Stimulated activated CD4-positive, alpha-beta T cell treated with anti-CD3 and anti-CD28 coated beads, Interleukin-15, amount 100 ng/mL, for 48 hours (primary cell): ENCODE data around the gene ZMIZ1.

Source experiments
- DNase-seq, 2 donors: peaks; one replicate each; pipeline ENCODE4 v3.0.0-alpha.2; 2020; ENCODE audit warnings: low read depth in 2 of 2

ZMIZ1 gene

DNA sequence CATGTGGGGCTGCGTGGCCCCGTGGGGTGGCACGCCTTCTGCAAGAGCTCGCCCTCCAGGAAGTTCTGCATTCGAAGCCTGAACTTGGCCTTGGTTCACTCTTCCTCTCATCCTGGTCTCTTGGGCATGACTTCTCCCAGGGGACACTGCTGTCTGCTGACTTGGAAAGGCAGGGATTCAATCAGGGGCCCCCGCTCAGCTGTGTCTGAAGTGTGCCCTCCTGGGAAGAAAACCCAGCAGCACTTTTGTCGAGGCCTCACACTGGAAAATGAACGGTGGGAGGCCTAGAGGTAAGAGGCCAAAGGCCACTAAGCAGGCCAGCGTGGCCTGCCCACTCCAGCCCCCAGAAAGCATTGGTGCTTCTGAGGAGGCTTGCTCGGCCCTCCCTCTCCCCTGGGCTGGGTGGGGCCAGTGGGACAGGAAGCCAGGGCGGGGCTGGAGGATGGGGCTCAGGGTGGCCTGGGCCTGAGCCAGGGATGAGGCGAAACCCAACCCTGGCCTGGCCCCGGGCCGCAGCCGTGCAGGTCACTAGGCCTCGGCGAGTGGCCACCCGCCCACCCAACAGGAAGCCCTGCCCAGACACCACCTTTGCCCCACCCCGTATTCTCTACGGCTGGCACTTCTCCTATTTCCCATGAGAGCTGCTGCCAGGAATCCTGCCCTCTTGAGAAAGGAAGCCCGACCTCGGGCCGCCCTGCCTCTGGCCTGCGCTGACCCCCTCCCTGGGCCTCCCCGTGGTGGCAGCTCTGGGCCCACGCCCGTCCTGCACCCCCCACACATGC lies 81.1 kb downstream of the ZMIZ1 start:
- DNase-seq: peak in 1 of 2 donors; percentile 14

GRCh38 chr10:79150444-79150754 lies 81.6 kb downstream of the ZMIZ1 start:
- DNase-seq: no peak

- no peak for DNase-seq
Observed at GRCh38 chr10:79152423-79152817, 83.7 kb downstream of the ZMIZ1 start.

DNA sequence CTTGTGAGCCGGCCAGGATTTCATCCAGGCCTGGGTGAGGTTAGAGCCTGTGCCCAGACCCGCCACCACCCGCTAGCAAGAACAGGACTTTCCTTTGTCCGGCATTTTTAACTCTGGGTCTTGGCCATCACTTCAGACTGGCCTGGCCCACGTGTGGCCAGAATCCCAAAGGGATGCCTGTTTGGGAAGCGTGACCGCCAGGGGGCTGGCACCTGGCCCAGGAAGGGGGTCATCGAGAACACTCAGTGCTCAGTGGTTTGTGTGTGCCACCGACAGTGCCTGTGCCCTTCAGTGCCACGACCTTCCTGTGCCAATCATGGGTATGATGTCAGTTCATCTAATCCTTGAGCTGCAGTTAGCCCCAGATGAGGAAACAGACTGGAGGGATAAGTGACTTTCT lies 85.0 kb downstream of the ZMIZ1 start:
- no peak for DNase-seq

GRCh38 chr10:79155301-79156081 lies 86.7 kb downstream of the ZMIZ1 start:
- no peak for DNase-seq

DNA sequence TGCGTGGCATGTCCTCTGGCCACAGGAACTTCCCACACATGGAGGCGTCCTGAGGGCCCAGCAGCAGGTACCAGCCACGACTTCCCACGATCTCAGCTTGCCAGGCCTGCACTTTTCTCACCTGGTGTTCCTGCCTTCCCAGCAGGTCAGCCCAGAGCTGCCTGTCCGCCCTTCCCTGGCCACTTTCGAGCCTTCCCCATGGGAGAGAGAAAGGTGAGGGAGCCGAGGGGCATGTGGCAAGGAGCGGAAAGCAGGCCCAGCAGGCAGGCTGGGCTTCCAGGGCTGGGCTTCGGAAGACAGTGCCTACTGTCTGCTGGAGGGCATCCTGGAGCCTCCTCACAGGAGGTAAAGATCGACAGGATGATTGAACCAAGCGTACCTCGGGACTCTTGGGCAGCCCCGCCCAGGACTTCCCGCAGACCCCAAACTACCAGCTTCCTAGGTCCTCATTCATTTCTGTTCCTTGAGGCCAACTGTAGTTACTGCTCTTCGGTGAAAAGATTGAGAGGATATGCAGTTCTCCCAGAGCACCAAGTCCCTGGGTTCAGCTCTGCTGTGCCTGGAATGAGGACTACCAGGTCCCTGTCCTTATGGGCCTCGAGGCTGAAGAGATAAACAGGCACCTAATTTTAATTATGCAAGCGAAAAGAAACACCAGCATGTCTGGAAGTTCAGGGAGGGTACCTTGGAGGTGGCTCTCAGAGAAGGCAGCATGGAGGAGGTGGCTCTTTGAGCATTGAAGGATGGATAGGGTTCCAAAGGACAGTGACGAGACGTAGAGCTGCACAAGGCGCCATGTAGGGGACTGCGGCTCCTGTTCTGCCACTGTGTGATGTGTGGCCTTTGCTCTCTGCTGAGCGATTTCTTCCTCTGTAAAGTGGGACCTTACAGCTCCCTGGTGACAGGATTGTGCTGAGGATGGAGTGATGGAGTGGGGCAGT lies 87.8 kb downstream of the ZMIZ1 start:
- no peak for DNase-seq

GRCh38 chr10:79158004-79158340 lies 89.2 kb downstream of the ZMIZ1 start:
- no peak for DNase-seq

GRCh38 chr10:79158402-79159097 lies 89.8 kb downstream of the ZMIZ1 start:
- DNase-seq: no peak

DNA sequence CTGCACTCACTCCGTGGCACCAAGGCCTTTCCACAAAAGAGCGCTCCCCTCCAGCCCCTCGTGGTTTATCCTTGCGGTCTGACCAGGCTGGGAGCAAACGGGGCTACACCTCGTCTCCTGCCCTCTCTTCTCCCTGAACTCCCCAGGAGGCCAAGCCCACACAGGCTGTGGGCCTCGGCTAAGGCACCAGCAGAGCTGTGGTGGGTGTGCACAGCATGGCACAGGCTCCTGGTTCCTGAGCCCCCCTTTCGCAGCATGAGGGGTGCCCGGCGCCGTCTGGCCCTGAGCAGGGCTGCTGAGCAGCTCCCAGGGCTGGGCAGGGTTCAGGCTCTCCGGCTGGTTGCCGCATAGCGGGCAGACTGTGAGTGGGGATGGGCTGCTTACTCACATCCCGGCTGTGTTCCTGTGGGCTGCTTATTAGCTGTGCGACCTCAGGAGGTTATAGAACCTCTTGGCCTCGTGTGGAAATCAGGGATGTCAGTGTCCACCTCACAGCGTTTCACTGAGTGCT lies 90.4 kb downstream of the ZMIZ1 start:
- no peak for DNase-seq

DNA sequence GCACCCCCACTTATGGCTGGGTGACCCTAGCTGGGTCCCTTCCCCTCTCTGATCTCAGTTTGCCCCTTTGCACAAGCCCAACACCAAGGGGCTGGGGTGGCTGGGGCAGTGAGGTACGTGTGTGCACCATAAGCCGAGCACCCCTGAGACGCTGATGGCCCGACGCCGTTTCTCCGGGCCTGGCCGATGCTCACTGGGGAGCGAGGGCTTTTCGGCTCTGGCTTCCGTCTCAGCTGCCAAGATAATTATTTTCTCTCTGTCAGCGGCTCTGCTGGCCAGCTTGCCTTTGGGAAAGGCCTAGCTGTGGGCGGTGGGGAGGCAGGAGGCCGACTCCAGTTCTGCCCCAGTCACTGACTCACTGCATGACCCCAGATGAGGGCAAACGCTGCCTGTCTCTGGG lies 91.0 kb downstream of the ZMIZ1 start:
- no peak for DNase-seq

- DNase-seq: no peak
Observed at GRCh38 chr10:79160191-79160590, 91.4 kb downstream of the ZMIZ1 start.

- DNase-seq: no peak
Observed at GRCh38 chr10:79161557-79161956, 92.8 kb downstream of the ZMIZ1 start.

DNA sequence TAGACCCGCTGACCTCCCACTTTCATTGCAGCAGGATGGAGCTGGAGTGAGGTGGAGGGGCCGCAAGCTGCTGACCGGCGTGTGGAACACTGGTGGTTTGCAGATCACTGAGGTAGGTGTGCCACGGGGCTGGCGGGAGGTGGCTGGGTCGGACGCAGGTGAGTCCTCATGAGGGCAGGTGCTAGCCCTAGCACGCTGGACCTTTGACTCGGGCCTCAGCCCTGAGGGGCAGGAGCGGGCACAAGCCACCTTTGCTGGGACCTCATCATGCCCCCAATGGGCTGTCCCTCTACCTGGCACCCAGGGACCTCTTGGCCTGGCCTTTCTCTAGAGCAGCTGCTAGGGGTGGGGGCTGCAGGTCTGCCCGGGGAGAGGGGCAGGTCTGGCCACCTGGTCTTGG lies 93.3 kb downstream of the ZMIZ1 start:
- no peak for DNase-seq

DNA sequence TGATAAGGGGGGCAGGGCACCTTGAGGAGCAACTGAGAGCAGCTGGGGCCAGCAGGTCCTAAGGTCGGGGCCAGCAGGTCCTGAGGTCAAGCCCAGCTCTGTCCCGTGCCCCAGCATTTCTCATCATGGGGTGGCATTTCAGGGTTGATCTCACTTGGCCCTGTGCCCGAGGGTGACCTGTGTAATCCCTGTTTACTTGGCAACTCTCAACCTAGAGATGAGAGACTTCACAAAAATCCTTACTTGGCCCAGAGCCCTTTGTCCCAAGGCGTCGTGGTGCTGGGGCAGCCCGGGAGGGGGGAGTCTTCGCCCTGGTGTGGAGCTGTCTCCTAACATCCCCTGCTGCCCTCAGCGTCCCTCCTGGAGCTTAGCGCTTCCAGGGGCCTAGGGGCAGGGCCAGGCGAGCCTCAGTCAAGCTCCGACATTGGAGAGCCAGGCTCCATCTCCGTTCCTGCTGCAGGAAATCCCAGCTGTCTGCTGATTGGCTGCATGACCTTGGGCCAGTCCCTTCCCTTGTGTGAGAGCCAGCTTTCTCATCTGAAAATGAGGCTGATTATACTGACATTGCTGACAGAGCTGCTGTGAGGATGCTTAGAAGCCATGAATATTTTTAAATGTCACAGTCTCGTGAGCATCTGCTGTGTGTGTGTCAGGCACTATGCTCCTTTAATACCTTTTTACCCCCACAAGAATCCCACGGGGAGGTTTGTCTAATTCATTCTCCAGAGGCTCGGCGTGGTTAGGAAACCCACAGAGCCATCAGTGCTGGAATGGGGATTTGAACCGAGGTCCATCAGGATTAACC lies 94.3 kb downstream of the ZMIZ1 start:
- DNase-seq: no peak

- no peak for DNase-seq
Observed at GRCh38 chr10:79163666-79163975, 94.9 kb downstream of the ZMIZ1 start.

- no peak for DNase-seq
Observed at GRCh38 chr10:79164075-79164474, 95.3 kb downstream of the ZMIZ1 start.

- no peak for DNase-seq
Observed at GRCh38 chr10:79165070-79165778, 96.5 kb downstream of the ZMIZ1 start.

DNA sequence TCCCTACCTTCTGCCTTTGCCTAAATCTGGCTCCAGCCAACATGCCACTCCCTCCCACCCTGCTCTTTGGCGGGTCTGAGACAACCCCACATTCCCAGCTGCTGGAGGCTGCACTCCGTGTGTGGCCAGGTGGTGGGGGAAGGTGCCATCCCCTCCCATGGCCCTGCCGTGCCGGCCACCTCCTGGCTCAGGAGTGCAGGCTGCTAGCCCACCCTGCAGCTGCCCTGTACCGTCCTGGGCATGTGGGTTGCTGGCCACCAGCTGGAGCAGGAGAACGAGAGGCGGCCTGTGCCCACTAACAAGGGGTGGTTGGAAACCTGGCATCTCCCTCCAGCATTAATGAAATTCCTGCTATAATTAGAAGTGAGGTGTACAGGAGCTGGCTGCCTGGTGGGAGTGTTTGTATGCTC lies 97.6 kb downstream of the ZMIZ1 start:
- no peak for DNase-seq

- DNase-seq: no peak
Observed at GRCh38 chr10:79166741-79167140, 98.0 kb downstream of the ZMIZ1 start.

- no peak for DNase-seq
Observed at GRCh38 chr10:79167537-79167936, 98.8 kb downstream of the ZMIZ1 start.
